Measurements from ENCODE around the gene GRAMD1A. TPM values are rescaled to one million over a fixed set of nuclear protein-coding genes. Genes with fewer than 3 reads are reported as not detected.
"Not testable (repeated sequence)": the region's sequence is repeated elsewhere in the genome, so short reads cannot be mapped to it uniquely, and the experiment has no call there.

The GRAMD1A gene
- total RNA-seq, 1 donor from 2014 or later: 61.9 TPM

- no peaks in the 10 kb centered on the region for H3K9me3 ChIP-seq
- intact Hi-C loops (cut with DNase I): no loop called here
- no peak overlapping the region for H3K4me3 ChIP-seq
- no peak for DNase-seq (ENCODE audit: extremely low spot score in 2 of 2)
- no peak overlapping the region for H3K27ac ChIP-seq
- peaks cover 7% of the 10 kb centered on the region for H3K4me1 ChIP-seq
- TF ChIP-seq CTCF (IDR thresholded peaks at IDR 0.05) (no peak), POLR2AphosphoS5 (IDR thresholded peaks at IDR 0.05; ENCODE audit: insufficient read depth in 1 of 2, low read depth in 1 of 2) (no peak)
- H3K36me3 ChIP-seq: peaks cover 6 to 36% of the 10 kb centered on the region in 2 donors
- no peaks in the 10 kb centered on the region for H3K27me3 ChIP-seq
Observed at GRCh38 chr19:35025969-35026368, 25.8 kb downstream of the GRAMD1A start.

- Histone ChIP-seq H3K4me1 (peaks cover 7% of the 10 kb centered on the region), H3K27me3 (no peaks in the 10 kb centered on the region), H3K36me3 (peaks cover 2 to 31% of the 10 kb centered on the region in 2 donors), H3K9me3 (no peaks in the 10 kb centered on the region), H3K27ac (no peak overlapping the region), H3K4me3 (no peak overlapping the region)
- intact Hi-C loops (cut with DNase I): no loop called here
- TF ChIP-seq CTCF (IDR thresholded peaks at IDR 0.05) (no peak), POLR2A (IDR thresholded peaks at IDR 0.05) (no peak), POLR2AphosphoS5 (IDR thresholded peaks at IDR 0.05; ENCODE audit: insufficient read depth in 1 of 2, low read depth in 1 of 2) (no peak)
- no peak for DNase-seq (ENCODE audit: extremely low spot score in 2 of 2)
Observed at GRCh38 chr19:35026418-35026817, 26.3 kb downstream of the GRAMD1A start.

- H3K27ac ChIP-seq: no peak overlapping the region
- H3K36me3 ChIP-seq: peaks cover 0 to 26% of the 10 kb centered on the region in 2 donors
- TF ChIP-seq POLR2A (IDR thresholded peaks at IDR 0.05) (no peak), POLR2AphosphoS5 (IDR thresholded peaks at IDR 0.05; ENCODE audit: insufficient read depth in 1 of 2, low read depth in 1 of 2) (no peak), CTCF (IDR thresholded peaks at IDR 0.05) (no peak)
- intact Hi-C loops (cut with DNase I): no loop called here
- peaks cover 13% of the 10 kb centered on the region for H3K4me1 ChIP-seq
- no peaks in the 10 kb centered on the region for H3K9me3 ChIP-seq
- no peak for DNase-seq (ENCODE audit: extremely low spot score in 2 of 2)
- no peaks in the 10 kb centered on the region for H3K27me3 ChIP-seq
- no peak overlapping the region for H3K4me3 ChIP-seq
Observed at GRCh38 chr19:35027009-35027408, 26.9 kb downstream of the GRAMD1A start.

- no peak overlapping the region for H3K27ac ChIP-seq
- no peak overlapping the region for H3K4me3 ChIP-seq
- H3K4me1 ChIP-seq: peaks cover 14% of the 10 kb centered on the region
- TF ChIP-seq POLR2AphosphoS5 (IDR thresholded peaks at IDR 0.05; ENCODE audit: insufficient read depth in 1 of 2, low read depth in 1 of 2) (no peak), POLR2A (IDR thresholded peaks at IDR 0.05) (no peak), CTCF (IDR thresholded peaks at IDR 0.05) (no peak)
- intact Hi-C loops (cut with DNase I): no loop called here
- DNase-seq (ENCODE audit: extremely low spot score in 2 of 2): no peak
- no peaks in the 10 kb centered on the region for H3K9me3 ChIP-seq
- H3K27me3 ChIP-seq: no peaks in the 10 kb centered on the region
- peaks cover 0 to 16% of the 10 kb centered on the region in 2 donors for H3K36me3 ChIP-seq
Observed at GRCh38 chr19:35027851-35028599, 27.9 kb downstream of the GRAMD1A start.

GRCh38 chr19:35028600-35028885 lies 28.4 kb downstream of the GRAMD1A start:
- DNase-seq (ENCODE audit: extremely low spot score in 2 of 2); H3K9me3 ChIP-seq; intact Hi-C loops (cut with DNase I); H3K27me3 ChIP-seq; H3K4me3 ChIP-seq; H3K27ac ChIP-seq: not testable (repeated sequence)
- H3K36me3 ChIP-seq: peaks cover 0 to 12% of the 10 kb centered on the region in 2 donors
- peaks cover 14% of the 10 kb centered on the region for H3K4me1 ChIP-seq

- Histone ChIP-seq H3K27ac (peak overlapping the region; percentile 56), H3K4me1 (peaks cover 14% of the 10 kb centered on the region)
- H3K4me3 ChIP-seq; H3K27me3 ChIP-seq; DNase-seq (ENCODE audit: extremely low spot score in 2 of 2); H3K36me3 ChIP-seq; intact Hi-C loops (cut with DNase I); H3K9me3 ChIP-seq: not testable (repeated sequence)
Observed at GRCh38 chr19:35029275-35029736, 29.2 kb downstream of the GRAMD1A start.

Data from vagina (tissue), 2 donors.